ENCODE results near the gene GUCY1A1.

GRCh38 chr4:155653052-155653451 lies 13.6 kb upstream of the GUCY1A1 start:
- TF ChIP-seq EZH2 (IDR thresholded peaks at IDR 0.05; ENCODE audit: insufficient read depth, poor library complexity, severe bottlenecking) = no peak
- TF ChIP-seq EZH2phosphoT487 (IDR thresholded peaks at IDR 0.05; ENCODE audit: insufficient read depth, low read depth) = no peak

Measured in GM23248 (cell line).